Chondrocyte (in vitro differentiated cells): ENCODE data around the gene FAM168B. TPM values are rescaled to one million over a fixed set of nuclear protein-coding genes. Genes with fewer than 3 reads are reported as not detected.
A peak's percentile ranks its signal among the peaks of the same experiment; 100 is the strongest.

Experiments
- DNase-seq: peaks from one replicate; pipeline ENCODE4 v3.0.0; 2021; ENCODE audit warnings: mixed read lengths, low spot score
- H3K27ac Mint-ChIP-seq: one replicate; pipeline ENCODE4 v1.8.0; 2021; ENCODE audit warnings: mild to moderate bottlenecking, moderate library complexity, mixed read lengths; ENCODE audit not compliant: unreplicated experiment
- H3K27me3 Mint-ChIP-seq: 2 replicates; pipeline ENCODE4 v1.8.0; 2021; ENCODE audit warnings: low read depth, mixed read lengths
- H3K36me3 Mint-ChIP-seq: 2 replicates; pipeline ENCODE4 v1.8.0; 2021; ENCODE audit warnings: low read depth, mixed read lengths
- H3K4me1 Mint-ChIP-seq: 2 replicates; pipeline ENCODE4 v1.8.0; 2021; ENCODE audit warnings: low read depth, mild to moderate bottlenecking, mixed read lengths
- H3K4me3 Mint-ChIP-seq: one replicate; pipeline ENCODE4 v1.8.0; 2021; ENCODE audit warnings: mild to moderate bottlenecking, moderate library complexity, mixed read lengths; ENCODE audit not compliant: unreplicated experiment
- H3K9me3 Mint-ChIP-seq: 2 replicates; pipeline ENCODE4 v1.8.0; 2021; ENCODE audit warnings: low read depth, mixed read lengths
- total RNA-seq: library from RNA; stranded (reverse); gene quantifications from 3 replicates; pipeline ENCODE4 v1.2.1, GENCODE V29; 2021
- TF ChIP-seq, protein P1 (sequence below): fragments of 200-600 bp; sonication (generic); IDR thresholded peaks from 2 replicates; pipeline ENCODE4 v1.5.0; 2021; ENCODE audit warnings: antibody characterized with exemption, mild to moderate bottlenecking, moderate library complexity

Gene FAM168B
- total RNA-seq, 1 donor from 2014 or later: 111 TPM

DNA sequence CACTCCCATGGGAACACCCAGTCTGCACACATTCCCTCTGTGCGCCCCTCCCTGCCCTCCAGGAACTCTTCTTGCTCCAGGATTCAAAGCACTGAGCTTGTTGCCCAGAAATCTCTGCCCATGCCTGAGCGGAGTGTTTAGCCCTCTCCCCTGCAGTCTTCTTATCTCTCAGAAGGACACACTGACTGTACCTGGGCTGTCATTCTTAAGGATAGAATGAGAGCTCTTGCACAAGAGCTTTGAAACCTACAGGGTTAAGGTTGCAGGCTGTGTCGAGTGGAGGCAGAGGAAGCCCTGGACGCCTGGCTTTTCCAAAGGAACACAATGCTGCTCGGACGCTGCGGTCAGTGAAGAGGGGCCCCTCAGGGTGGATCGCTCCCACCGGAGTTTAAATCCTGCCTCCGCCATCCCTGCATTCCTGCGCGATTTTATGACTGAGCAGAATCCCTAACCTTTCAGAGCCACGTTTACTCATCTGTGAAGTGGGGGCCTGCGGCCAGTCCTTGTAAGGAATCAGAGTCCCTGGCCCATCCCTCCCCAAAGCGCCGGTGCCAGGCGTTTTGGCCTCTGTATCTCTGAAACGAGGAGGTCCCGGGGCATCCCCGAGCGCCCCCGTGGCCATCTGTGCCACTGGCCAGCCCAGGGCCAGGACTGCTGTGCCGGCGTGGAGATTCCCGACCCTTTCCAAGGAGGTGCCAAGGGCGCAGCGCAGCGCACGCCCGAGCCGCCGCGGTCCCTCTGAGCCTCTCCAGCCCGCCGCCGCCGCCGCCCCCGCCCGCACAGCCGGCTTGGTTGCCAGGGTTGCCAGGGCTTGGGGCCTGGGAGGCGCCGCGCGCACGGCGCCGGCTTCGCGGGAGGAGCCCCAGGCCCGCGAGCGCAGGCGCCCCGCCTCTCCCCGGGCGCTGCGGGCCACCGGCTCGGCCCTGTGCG lies 58.9 kb downstream of the FAM168B start:
- peak overlapping the region; percentile 72 for H3K4me3 Mint-ChIP-seq
- DNase-seq: no peak
- H3K36me3 Mint-ChIP-seq: no peaks in the 10 kb centered on the region
- H3K27me3 Mint-ChIP-seq: no peaks in the 10 kb centered on the region
- H3K9me3 Mint-ChIP-seq: no peaks in the 10 kb centered on the region
- peaks cover 15% of the 10 kb centered on the region for H3K4me1 Mint-ChIP-seq
- TF ChIP-seq, protein P1, sequence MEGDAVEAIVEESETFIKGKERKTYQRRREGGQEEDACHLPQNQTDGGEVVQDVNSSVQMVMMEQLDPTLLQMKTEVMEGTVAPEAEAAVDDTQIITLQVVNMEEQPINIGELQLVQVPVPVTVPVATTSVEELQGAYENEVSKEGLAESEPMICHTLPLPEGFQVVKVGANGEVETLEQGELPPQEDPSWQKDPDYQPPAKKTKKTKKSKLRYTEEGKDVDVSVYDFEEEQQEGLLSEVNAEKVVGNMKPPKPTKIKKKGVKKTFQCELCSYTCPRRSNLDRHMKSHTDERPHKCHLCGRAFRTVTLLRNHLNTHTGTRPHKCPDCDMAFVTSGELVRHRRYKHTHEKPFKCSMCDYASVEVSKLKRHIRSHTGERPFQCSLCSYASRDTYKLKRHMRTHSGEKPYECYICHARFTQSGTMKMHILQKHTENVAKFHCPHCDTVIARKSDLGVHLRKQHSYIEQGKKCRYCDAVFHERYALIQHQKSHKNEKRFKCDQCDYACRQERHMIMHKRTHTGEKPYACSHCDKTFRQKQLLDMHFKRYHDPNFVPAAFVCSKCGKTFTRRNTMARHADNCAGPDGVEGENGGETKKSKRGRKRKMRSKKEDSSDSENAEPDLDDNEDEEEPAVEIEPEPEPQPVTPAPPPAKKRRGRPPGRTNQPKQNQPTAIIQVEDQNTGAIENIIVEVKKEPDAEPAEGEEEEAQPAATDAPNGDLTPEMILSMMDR: no peak
- H3K27ac Mint-ChIP-seq: no peak overlapping the region

DNA sequence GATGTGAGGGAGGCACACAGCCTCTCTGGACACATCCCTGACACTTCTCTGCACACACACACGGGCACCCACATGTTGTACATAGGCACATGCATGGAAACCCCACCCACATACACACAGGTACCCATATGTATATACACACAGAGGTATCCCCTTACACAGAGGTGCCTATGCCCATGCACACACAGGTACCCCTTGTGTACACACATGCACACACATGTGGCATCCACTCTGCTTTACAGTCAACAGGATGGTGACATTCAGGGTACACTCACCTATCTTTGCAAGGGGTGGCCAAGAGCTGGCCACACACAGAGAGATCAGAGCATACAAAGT lies 59.5 kb downstream of the FAM168B start:
- no peak for DNase-seq
- TF ChIP-seq, protein P1: no peak
- no peaks in the 10 kb centered on the region for H3K9me3 Mint-ChIP-seq
- peaks cover 15% of the 10 kb centered on the region for H3K4me1 Mint-ChIP-seq
- H3K36me3 Mint-ChIP-seq: no peaks in the 10 kb centered on the region
- no peak overlapping the region for H3K27ac Mint-ChIP-seq
- no peaks in the 10 kb centered on the region for H3K27me3 Mint-ChIP-seq
- H3K4me3 Mint-ChIP-seq: peak overlapping the region; percentile 72

DNA sequence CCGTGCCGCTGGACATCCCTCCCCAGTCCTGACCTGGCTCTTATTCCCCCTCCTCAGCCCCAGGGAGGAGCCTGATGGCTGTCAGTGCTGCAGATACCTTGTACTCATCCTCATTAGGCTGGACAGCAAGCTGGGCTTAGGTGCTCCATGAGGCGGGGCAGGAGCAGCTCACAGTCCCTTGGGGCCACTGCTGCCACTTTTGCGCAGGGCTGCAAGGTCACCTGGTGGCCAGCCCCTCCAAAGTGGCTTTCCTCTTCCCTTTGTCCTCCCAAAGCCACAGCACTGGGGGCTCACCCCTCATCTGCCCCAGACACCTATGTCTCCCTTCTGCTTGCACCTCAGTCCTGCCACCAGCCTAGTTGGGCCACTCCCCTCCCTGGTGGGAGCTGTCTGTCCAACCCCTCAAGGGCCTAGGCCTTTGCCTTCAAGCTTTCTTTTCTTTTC lies 60.8 kb downstream of the FAM168B start:
- no peak overlapping the region for H3K27ac Mint-ChIP-seq
- no peak overlapping the region for H3K4me3 Mint-ChIP-seq
- DNase-seq: no peak
- H3K27me3 Mint-ChIP-seq: no peaks in the 10 kb centered on the region
- TF ChIP-seq, protein P1: no peak
- peaks cover 2% of the 10 kb centered on the region for H3K36me3 Mint-ChIP-seq
- H3K4me1 Mint-ChIP-seq: peaks cover 15% of the 10 kb centered on the region
- peaks cover 5% of the 10 kb centered on the region for H3K9me3 Mint-ChIP-seq

DNA sequence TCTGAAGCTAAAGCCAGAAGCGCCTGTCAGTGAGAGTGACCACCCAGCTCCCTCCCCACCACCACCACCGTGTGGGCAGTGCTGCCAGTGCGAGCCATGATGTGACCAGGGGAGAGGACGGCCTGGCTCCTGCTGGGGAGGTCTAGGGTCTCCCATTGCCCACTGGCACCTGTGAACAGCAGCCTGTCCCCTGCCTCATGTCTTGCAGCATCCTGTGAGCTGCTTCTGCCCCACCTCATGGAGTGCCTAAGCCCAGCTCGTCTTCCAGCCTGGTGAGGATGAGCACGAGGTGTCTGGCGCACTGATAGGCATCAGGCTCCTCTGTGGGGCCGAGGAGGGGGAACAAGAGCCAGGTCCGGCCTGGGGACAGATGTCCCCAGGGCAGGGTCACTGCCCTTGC lies 61.4 kb downstream of the FAM168B start:
- Mint-ChIP-seq H3K27ac (peak overlapping the region; percentile 12), H3K4me1 (peaks cover 15% of the 10 kb centered on the region), H3K36me3 (peaks cover 2% of the 10 kb centered on the region), H3K4me3 (no peak overlapping the region), H3K27me3 (no peaks in the 10 kb centered on the region), H3K9me3 (peaks cover 10% of the 10 kb centered on the region)
- DNase-seq: no peak
- TF ChIP-seq, protein P1: no peak

DNA sequence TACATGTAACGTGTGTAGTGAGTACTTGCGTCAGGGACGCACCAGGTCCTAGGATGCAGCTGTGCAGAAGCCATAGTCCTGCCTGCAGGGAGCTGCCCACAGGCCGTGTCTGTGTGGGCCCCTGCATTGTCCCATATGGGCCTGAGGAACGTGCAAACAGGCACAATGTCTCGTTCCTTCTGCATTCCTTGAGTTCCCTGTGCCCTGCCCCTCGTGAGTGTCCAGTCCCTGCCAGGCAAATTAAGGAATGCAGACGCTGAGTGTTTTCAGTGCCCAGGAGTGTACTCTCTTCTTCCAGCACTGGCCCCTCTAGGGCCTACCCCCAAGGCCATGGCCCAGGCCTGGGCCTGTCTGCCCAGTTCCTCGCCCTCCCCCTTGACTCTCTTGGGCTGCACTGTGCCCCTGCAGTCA lies 61.8 kb downstream of the FAM168B start:
- Mint-ChIP-seq H3K9me3 (peaks cover 10% of the 10 kb centered on the region), H3K27me3 (no peaks in the 10 kb centered on the region), H3K36me3 (peaks cover 2% of the 10 kb centered on the region), H3K4me3 (no peak overlapping the region), H3K27ac (peak overlapping the region; percentile 12), H3K4me1 (peaks cover 15% of the 10 kb centered on the region)
- DNase-seq: no peak
- TF ChIP-seq, protein P1: no peak
